Suprapubic skin (tissue), 4 donors: ENCODE measurements around the gene GOLGA6L2.
"Not testable (repeated sequence)": the region's sequence is repeated elsewhere in the genome, so short reads cannot be mapped to it uniquely, and the experiment has no call there.

Experiments used
- CTCF ChIP-seq, 2 donors: fragments of 200-600 bp in 1 of 2; fragments of 450-650 bp in 1 of 2; sonication (generic) in 1 of 2; IDR thresholded peaks; one replicate each; pipeline ENCODE4 v1.5.1; 2016 to 2019; ENCODE audit warnings: antibody characterized with exemption in 2 of 2, mild to moderate bottlenecking in 1 of 2, moderate library complexity in 1 of 2
- EP300 ChIP-seq: sonication (generic); formaldehyde crosslinking; IDR thresholded peaks from one replicate; pipeline ENCODE4 v1.6.1; 2017; ENCODE audit warnings: antibody characterized with exemption
- POLR2A ChIP-seq, 2 donors: fragments of 450-650 bp; IDR thresholded peaks; one replicate each; pipeline ENCODE4 v1.6.1; 2017; ENCODE audit warnings: antibody characterized with exemption in 2 of 2, mild to moderate bottlenecking in 2 of 2, moderate library complexity in 2 of 2
- POLR2AphosphoS5 ChIP-seq, 3 donors: sonication (generic); formaldehyde crosslinking; IDR thresholded peaks; one replicate each; pipeline ENCODE4 v1.6.1; 2017; ENCODE audit warnings: antibody characterized with exemption in 3 of 3

GRCh38 chr15:23398357-23398756 is 48.7 kb downstream of the GOLGA6L2 start:
- not testable (repeated sequence) for TF ChIP-seq CTCF (IDR thresholded peaks at IDR 0.05); POLR2A (IDR thresholded peaks at IDR 0.05); EP300; POLR2AphosphoS5 (IDR thresholded peaks at IDR 0.05)
